Measurements from ENCODE around the gene PCLO. TPM values are rescaled to one million over a fixed set of nuclear protein-coding genes. Genes with fewer than 3 reads are reported as not detected.

Gene PCLO
- total RNA-seq, 2 experiments from 2014 or later: 0.35 to 1.4 TPM

- TF ChIP-seq, protein P1, sequence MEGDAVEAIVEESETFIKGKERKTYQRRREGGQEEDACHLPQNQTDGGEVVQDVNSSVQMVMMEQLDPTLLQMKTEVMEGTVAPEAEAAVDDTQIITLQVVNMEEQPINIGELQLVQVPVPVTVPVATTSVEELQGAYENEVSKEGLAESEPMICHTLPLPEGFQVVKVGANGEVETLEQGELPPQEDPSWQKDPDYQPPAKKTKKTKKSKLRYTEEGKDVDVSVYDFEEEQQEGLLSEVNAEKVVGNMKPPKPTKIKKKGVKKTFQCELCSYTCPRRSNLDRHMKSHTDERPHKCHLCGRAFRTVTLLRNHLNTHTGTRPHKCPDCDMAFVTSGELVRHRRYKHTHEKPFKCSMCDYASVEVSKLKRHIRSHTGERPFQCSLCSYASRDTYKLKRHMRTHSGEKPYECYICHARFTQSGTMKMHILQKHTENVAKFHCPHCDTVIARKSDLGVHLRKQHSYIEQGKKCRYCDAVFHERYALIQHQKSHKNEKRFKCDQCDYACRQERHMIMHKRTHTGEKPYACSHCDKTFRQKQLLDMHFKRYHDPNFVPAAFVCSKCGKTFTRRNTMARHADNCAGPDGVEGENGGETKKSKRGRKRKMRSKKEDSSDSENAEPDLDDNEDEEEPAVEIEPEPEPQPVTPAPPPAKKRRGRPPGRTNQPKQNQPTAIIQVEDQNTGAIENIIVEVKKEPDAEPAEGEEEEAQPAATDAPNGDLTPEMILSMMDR (conservative IDR thresholded peaks at IDR 0.05; ENCODE audit: low read length): no peak
- no peak for TF ChIP-seq EZH2phosphoT487 (IDR thresholded peaks at IDR 0.05; ENCODE audit: borderline replicate concordance, low read depth, low read length)
- Histone ChIP-seq H4K20me1 (ENCODE audit: insufficient read depth, low read length) (no peaks in the 10 kb centered on the region), H3K36me3 (ENCODE audit: insufficient read depth, low read length) (no peaks in the 10 kb centered on the region), H3K4me2 (ENCODE audit: low read length) (no peak overlapping the region), H3K79me2 (ENCODE audit: insufficient read depth, low read depth, low read length) (no peaks in the 10 kb centered on the region), H3K9me2 (ENCODE audit: insufficient read depth, low read length) (no peaks in the 10 kb centered on the region), H3K4me1 (ENCODE audit: insufficient read depth, low read length, poor library complexity, severe bottlenecking) (no peaks in the 10 kb centered on the region), H2AFZ (ENCODE audit: low read length) (no peak overlapping the region), H3K4me3 (ENCODE audit: low read depth, low read length, poor library complexity, severe bottlenecking) (no peak overlapping the region), H3K27ac (ENCODE audit: low read depth, low read length, poor library complexity, severe bottlenecking) (no peak overlapping the region), H3K9me3 (ENCODE audit: low read length) (no peaks in the 10 kb centered on the region)
- no peak for DNase-seq (ENCODE audit: low spot score)
- intact Hi-C loops (cut with micrococcal nuclease; ENCODE audit: unreplicated experiment): no loop called here
- BruUV-seq (replicated peaks): no TSS peak
- ChIA-PET CTCF (ENCODE audit: unreplicated experiment) (no interaction called here), POLR2A (no interaction called here)
Observed at GRCh38 chr7:82705517-82706260, 457.0 kb downstream of the PCLO start.

DNA sequence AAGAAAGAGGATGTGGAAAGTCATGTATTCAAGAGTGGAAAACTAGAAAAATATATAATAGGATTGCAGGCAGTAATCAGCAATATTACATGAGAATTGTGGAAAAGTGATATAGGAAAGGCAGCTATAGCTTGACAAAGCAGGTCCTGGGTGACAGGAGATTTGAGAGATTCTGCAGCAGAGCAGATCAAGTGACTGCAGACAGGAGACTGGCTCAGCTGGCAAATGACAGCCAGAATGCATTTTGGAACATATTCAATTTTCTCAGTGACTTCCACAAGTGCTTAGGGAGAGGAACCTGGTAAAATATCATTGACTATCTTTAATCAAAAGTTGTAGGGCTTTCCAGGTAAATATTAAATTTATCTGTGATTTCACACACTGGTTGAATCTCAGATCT is 458.6 kb downstream of the PCLO start:
- Histone ChIP-seq H3K36me3 (ENCODE audit: insufficient read depth, low read length) (no peaks in the 10 kb centered on the region), H3K9me3 (ENCODE audit: low read length) (no peaks in the 10 kb centered on the region), H3K4me1 (ENCODE audit: insufficient read depth, low read length, poor library complexity, severe bottlenecking) (no peaks in the 10 kb centered on the region), H2AFZ (ENCODE audit: low read length) (no peak overlapping the region), H3K4me3 (ENCODE audit: low read depth, low read length, poor library complexity, severe bottlenecking) (no peak overlapping the region), H4K20me1 (ENCODE audit: insufficient read depth, low read length) (no peaks in the 10 kb centered on the region), H3K4me2 (ENCODE audit: low read length) (no peak overlapping the region), H3K79me2 (ENCODE audit: insufficient read depth, low read depth, low read length) (no peaks in the 10 kb centered on the region), H3K9me2 (ENCODE audit: insufficient read depth, low read length) (no peaks in the 10 kb centered on the region), H3K27ac (ENCODE audit: low read depth, low read length, poor library complexity, severe bottlenecking) (no peak overlapping the region)
- ChIA-PET CTCF (ENCODE audit: unreplicated experiment) (no interaction called here), POLR2A (no interaction called here)
- no TSS peak for BruUV-seq (replicated peaks)
- no peak for TF ChIP-seq EZH2phosphoT487 (IDR thresholded peaks at IDR 0.05; ENCODE audit: borderline replicate concordance, low read depth, low read length)
- TF ChIP-seq, protein P1 (conservative IDR thresholded peaks at IDR 0.05; ENCODE audit: low read length): no peak
- intact Hi-C loops (cut with micrococcal nuclease; ENCODE audit: unreplicated experiment): no loop called here
- no peak for DNase-seq (ENCODE audit: low spot score)

Small RNA genes within 50 kb of the gene (small RNA-seq; reads per million reads assigned to genes)
- gene RNA5SP235: 0.47 reads per million
